ENCODE measurements around the gene IGHMBP2. TPM values are rescaled to one million over a fixed set of nuclear protein-coding genes. Genes with fewer than 3 reads are reported as not detected.

The IGHMBP2 gene
- total RNA-seq, 1 donor from 2014 or later, result 27.2 TPM

DNA sequence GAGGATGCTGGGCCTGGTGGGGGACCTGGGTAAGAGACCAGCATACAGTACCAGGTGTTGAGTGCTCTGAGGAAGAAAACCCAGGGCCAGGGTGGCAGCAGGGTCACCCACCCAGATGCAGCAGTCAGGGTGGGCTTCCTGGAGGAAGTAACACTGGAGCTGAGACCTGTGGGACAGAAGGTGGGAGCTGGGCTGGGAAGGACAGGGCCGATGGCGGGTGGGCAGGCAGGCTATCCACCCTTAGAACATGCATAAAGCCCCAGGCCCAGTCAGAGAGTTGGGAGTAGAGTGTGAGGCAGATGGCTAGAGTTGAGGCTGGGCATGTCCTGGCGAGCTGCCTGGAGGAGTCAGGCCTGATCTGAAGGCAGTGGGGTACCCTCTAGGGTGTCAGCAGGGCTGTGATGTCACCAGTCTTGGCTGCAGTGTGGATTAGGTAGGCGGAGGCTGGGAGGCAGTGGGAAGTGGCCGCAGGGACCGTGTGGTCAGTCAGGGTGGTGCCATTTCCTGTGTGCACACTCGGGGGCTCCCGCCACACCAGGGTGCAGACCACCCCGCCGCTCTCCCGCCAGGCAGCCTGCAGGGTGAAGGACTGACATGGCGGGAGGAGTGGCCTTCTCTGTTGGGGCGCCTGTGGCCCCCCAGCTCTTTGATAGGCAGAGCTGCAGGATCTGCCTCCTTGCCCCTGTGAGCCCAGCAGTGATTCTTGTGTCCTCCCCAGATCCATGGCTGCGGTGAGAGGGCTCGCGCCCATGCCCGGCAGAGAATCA lies 35.3 kb downstream of the IGHMBP2 start:
- intact Hi-C loops (cut with micrococcal nuclease), result no loop called here

DNA sequence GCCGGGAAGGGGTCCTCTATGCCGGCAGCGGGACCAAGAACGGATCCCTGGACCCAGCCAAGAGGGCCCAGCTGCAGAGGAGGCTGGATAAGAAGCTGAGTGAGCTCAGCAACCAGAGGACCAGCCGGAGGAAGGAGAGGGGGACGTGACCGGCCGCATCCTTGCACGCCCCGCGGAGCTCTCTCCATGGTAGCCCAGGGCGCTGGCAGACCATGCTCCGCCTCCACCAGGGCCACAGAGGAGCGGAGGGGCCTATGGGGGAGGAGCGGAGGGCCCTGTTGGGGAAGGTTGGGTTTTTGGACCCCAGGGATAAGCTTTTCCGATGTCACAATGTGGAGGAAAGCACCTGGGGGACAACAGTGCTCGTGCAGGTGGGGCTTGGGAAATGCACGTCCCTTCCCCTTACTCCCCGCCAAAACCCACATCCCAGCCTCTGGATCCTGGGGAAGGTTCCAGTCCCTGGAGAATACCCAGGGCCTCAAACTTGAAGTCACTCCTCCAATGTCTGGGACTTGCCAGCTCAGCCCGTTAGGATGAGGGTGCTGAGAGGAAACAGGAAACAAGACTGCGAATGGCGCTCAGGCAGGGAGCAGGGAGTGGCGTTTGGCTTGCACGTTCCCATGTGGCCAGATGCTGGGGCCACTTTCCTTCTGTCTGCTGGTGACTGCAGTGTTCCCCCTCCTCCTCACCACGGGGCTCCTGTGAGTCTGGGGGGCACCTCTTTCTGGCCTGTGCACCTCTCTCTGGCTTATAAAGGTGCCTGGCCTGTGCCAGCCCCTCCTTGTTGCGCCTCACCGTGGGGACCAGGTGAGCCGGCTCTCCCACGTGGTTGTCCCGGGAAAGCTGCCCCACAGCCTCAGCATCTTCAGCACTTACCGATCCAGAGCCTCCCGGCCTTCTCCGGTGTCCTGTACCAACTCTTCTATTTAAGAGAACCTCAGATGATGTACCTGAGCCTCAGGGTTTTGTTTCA lies 36.2 kb downstream of the IGHMBP2 start:
- intact Hi-C loops (cut with micrococcal nuclease), result no loop called here

DNA sequence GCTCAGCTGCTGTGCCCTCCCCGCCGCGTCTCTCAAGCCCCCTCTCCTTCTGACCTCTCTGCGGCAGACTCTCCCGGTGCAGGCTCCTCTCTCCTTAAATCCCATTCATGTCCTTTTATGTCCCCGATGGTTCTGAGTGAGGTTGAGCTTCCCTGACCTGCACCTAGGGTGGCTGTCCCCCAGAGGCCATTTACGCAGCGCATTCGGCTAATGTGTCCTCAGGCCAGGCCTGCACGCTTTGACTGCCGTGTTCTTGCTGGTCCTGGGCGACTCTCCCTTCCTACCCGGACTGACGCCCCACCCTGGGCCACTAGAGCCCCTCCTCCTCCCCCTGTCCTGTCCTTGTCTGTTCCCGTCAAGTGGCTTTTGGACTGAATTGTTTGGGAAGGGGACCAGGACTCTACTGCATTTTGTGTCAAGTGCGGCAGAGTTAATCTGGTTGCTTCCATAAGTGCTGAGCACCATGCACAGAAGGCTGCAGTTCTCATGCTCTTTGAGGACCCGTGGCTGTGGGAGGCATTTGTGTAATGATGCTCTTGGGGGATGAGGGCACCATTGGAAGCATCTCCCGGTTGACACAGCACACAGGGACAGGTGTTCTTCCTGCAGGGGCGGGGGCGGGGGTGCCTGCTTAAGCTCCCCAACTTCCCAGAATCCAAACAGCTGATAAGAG lies 37.1 kb downstream of the IGHMBP2 start:
- intact Hi-C loops (cut with micrococcal nuclease), result no loop called here

DNA sequence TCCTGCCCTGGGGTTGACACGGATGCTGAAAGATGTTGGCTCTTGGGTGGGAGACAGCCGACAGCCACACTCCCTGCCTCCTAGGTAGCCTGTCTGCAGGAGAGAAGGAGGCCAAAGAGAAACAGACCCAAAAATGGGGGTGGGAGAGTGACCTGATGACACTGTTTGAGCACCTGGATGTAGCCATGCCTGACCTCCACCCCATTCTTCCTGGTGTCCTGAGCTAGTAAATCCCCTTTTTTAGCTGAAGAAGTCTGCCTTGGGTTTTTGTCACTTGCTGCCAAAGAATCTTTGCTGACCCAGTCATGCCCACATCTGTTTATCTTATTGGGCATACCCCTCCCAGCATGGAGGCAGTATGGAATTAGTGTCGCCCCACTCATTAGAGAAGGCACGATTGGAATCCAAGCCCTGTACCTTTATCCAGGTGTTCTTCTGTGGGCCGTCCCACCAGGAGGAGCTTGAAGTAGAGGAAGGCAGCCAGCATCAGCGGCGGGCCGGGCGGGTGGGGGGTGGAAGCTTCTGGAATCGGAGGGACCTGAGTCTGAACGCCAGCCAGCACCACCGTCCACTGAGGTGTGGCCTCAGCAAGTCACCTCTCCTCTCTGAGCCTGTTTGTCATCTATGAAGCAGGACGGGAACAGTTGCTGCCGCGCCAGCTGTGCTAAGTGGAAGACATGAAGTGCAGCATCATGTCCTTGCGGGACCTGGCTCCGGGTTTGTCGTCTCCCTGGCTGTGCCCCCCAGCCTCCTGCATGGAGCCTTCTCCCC lies 37.8 kb downstream of the IGHMBP2 start:
- intact Hi-C loops (cut with micrococcal nuclease), result no loop called here

DNA sequence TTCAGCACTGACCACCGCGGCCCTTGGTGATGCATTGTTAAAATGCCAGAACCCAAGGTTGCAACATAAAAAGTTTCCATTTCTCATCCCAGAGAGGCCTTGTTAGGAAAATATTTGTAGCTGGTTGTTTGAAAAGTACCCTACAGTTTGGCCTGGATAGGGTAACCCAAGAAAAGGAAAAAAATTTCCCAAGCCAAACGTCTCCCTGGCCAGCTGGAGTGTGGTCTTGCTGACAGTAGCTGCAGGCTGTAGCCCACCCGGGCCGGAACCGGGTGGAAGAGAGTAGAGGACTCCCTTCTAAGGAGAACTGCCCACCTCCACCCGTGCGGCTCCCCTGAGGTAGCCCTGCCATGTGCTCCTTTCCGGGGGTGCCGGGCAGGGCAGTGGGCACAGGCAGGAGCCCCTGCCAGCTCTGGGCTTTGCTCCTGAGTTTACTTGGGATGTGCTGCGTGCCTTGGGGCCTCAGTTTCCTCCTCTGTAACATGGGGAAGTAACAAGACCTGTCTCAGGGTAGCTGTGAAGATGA lies 38.5 kb downstream of the IGHMBP2 start:
- intact Hi-C loops (cut with micrococcal nuclease), result no loop called here

DNA sequence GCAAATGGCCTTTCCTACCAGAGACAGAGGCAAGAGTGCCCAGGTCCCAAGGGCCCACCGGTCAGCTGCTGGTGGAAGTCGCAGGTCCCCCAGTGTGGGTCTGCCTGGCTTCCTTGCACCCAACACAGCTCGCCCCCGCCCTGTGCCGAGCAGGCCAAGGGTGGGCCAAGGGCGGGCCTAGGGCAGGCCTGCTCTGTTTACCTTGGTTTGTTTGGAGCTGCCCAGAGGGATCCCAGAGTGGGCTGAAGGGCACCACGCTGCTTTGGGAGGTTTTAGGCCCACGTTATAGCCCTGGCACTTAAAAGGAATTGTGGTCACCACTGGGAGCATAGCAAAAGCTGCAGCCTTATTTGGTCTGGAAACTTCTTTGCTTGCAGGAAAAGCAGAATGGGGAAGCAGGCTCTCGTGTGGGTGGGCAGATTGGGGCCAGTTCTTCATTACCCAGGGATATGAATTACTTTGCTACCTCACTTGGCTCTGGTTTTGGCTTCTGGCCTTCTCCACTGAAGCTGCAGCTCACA lies 39.1 kb downstream of the IGHMBP2 start:
- intact Hi-C loops (cut with micrococcal nuclease), result no loop called here

DNA sequence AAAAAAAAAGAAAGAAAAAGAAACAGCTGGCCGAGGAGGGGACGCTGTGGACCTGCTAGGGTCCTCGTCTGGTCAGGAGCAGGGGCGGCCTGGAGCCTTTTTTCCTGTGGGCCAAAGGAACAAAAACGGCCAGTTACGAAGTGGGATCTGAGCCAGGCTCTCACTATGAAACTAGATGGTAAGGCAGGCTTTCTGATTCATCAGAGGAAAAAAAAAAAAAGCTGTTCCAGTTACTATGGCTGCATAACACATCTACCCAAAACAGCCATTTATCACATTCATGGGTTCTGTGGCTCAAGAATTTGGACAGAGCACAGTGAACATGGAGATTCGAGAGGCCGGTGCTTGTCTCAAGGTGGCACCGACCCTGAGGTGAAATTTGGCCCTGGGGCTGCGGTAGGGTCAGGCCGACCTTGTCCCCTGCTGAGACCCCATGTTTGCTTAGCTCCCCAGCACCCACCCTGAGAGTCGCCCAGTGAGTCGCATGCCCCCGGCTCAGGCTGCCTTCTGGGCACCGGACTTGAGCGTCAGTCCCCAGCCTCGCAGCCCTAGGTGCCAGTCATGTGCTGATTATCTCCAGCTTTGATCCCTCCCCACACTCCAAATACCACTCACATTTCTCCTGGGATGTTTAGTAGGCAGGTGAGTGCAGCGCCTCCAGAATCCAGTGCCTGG lies 42.9 kb downstream of the IGHMBP2 start:
- intact Hi-C loops (cut with micrococcal nuclease), result no loop called here

DNA sequence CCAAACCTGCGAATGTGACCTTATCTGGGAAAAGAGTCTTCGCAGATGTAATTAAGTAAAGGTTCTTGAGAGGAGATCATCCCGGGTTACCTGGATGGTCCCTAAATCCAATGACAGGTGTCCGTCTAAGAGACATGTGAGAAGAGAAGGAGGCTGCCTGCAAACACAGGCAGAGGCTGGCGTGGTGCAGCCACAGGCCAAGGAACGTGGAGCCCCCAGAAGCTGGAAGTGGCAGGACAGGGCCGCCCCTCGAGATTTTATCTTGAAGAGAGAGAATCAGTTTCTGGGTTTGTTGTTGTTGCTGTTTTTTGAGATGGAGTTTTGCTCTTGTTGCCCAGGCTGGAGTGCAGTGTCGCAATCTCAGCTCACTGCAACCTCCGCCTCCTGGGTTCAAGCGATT lies 43.5 kb downstream of the IGHMBP2 start:
- intact Hi-C loops (cut with micrococcal nuclease), result no loop called here

DNA sequence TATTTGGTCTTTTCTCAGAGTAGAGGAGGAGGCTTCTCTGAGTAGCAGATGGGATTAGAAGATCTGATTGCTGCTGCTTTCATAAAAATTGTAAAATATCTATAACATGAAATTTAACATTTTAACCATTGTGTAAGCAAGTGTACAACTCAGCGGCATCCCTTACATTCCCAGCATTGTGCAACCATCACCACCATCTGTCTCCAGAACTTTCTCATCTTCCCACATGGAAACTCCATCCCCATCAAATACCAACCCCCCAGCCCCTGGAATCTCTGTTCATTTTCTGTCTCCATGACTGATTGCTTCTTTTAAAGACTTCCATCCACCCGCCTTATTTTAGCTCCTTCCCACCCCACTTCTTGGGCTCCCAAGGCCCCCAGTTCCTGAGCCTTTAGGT lies 44.8 kb downstream of the IGHMBP2 start:
- intact Hi-C loops (cut with micrococcal nuclease), result no loop called here

DNA sequence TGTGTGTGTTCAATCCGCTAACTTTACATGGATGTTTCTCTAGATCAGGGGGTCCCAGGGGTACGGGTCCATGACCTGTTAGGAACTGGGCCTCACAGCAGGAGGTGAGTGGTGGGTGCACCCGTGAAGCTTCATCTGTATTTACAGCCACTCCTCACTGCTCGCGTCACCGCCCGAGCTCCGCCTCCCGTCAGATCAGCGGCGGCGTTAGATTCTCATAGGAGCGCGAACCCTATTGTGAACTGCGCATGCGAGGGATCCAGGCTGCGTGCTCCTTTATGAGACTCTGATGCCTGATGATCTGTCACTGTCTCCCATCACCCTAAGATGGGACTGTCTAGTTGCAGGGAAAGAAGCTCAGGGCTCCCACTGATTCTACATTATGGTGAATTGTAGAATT lies 45.2 kb downstream of the IGHMBP2 start:
- intact Hi-C loops (cut with micrococcal nuclease), result no loop called here

DNA sequence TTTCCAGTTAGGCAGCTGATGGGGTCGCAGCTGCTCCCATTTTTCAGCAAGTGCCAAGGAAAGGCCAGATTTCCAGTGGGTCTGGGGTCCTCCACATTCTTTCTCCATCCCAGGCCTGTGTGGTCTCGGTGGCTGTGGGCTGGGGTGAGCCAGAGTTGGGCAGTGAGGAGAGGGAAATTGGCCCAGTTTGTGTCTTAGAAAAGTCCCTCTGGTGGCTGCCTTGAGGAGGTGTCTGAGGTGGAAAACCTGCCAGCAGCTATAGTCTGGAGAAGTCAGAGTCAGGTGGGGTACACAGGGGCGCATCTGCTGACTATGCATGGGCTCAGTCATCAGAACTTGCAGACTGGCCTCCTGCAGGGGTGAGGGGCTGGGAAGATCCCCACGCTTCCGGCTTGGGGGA lies 46.6 kb downstream of the IGHMBP2 start:
- intact Hi-C loops (cut with micrococcal nuclease), result no loop called here

DNA sequence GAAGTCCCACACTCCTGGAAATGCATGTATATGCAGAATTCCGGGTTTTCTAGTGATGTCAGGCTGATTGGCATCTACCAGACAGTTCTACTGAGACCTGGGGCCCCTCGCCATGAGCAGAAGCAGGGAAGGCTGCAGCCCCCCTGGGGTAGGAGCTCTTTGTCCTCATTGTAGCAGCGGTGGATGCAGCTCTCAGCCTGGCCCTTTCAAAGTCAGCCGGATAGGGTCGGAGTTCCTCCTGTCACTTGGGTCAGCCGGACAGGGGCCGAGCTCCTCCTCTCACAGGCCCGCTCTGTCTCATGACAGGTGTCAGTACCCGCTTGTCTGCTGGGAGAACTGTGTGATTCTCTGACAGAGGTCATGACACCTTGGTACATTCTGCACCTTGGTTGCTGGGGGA lies 47.1 kb downstream of the IGHMBP2 start:
- intact Hi-C loops (cut with micrococcal nuclease), result no loop called here

DNA sequence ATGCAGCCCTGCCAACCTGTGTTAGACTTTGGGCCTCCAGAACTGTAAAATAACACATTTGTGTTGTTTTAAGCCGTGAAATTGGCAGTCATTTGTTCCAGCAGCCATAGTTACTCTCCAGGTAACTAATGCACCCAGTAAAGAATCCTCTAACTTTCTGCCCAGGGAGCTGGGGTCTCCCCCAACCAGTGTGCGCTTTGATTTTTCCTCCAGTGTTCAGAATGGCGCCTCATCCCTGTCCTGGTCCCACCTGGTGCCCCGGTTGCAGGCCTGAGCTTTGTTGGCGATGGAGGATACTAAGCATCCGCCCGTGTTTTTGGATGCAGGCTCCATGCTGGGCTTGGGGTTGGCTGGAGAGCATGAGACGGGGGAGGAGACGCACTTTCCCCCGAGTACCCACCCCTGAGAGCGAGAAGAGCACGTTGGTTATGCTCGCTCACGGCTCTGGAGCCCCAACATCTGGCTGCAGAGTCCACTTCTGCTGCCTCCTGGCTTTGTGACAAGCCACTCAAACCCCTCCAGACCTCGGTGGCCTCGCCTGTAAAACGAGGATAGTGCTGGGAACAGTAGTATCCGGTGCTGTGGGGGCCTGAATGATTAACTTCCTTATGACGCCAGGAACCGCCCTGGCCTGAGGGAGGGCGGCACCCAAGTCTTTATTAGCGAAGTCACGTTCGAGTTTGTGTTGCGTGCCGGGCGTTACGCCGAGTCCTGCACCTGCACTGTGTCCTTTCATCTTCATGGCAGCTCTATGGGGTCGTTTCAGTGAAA lies 51.3 kb downstream of the IGHMBP2 start:
- intact Hi-C loops (cut with micrococcal nuclease), result no loop called here

DNA sequence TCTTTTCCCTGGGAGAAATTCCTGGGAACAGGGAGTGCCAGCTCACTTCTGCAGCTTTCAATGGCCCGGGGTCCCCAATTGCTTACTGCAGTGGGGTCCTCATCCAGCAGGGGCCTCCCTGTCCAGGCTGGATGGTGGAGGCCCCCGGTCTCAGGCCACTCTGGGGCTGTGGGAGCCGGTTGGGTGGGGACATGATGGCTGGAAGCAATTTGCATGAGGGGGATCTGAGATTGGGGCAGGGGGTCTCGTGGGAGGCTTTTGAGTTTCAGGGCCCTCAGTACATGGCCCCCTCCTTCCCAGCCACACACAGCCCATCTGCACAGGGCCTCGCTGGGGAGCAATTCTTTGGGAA lies 51.9 kb downstream of the IGHMBP2 start:
- intact Hi-C loops (cut with micrococcal nuclease), result no loop called here

DNA sequence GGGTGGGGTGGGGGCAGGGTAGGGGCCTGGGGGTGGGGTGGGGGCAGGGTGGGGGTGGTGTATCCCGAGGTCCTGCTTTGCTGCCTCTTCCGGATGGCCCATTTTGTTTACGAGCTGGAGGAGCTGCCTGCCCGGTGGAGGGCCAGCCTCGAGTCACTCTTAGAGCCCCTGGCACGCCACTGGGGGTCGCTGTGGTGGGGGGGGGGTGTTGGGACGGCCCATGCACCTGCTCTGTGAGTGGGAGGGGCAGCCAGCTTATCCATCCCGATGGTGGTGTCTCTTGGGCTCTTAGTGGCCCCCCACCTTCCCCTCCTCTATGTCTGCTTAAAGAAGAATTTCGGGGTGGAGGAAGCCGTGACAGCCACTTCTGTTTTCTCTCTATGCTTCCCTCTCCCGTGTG lies 52.5 kb downstream of the IGHMBP2 start:
- intact Hi-C loops (cut with micrococcal nuclease), result no loop called here

DNA sequence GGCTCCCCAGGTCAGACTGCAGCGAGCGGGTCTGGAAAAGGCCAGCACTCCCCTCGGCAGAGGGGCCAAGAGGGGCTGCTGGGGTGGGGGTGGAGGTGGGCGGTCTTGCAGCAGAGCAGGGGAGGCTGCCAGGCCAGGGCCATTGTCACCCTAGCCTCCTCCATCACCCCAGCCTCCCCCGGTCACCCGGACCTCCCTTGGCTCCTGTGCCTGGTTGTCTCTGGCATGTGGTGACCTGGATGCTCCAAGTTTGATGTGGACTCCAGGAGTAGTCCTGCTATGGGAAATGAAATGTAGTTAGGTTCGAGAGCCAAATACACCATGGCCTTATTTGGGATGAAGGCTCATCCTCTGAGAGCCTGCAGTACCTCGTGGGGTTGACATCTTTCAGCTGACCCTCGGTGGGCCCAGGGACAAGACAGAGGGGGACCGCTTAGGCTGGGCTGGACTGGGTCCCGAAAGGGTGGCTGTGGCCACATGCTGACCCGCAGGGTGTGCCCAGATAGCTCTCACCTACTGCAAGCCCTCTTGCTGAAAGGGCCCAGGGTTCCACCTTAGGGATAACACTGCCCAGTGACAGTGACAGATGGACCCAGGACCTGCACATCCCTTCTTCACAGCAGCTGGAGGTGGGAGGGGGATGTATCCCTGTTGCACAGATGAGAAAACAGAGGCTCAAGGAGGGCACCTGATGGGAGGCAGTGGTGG lies 53.0 kb downstream of the IGHMBP2 start:
- intact Hi-C loops (cut with micrococcal nuclease), result no loop called here

DNA sequence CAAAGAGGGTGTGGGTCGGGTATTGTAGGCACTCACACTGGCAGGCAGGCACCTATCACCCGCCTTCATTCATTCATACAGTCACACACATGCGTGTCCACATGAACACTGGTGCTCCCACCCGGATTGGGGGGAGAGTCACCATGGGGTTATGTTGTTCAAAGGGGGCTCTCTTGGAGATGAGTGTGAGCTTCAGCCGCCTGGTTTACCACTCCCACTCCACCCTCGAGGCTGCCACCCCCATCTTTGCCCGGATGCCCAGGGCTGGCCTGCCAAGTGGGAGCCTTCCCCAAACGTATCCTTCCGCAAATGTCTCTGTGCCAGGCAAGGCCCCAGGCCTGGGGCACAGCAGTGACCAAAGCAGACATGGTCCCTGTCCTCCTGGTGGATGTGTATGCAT lies 54.5 kb downstream of the IGHMBP2 start:
- intact Hi-C loops (cut with micrococcal nuclease), result no loop called here

DNA sequence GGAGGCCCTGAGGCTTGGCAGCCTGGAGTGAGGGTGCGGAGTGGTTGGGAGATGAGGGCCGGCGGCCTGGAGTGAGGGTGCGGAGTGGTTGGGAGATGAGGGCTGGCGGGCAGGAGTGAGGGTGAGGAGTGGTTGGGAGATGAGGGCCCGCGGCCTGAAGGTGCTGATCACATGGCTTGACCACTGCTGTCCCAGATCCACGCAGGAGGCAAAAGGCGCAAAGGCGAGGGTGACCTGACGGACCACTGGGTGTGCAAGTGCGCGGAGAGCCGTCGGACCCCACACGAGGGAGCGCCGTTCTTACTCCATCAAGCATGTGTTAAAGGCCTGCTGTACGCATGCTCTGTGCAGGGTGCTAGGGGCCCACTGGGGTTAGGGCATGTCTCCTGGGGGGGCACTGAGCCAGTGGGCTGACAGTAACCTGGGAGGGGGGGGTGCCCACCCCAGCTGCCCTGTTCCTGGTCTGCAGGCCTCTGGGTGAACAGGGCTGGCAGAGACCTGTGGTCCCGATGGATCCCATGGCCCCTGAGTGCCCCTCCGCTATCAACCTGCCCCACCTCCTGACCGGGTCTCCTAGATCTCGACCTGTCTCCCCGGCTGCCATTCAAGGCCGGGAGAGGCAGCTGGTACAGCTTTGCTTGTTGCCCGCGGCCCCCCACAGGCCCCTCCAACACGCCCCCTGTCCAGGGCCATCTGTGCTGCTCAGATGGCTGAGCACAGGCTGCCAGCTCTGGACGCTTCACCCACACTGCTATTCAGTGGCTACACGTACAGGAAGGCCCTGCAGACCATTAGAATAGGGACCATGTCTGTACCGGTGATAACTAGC lies 56.0 kb downstream of the IGHMBP2 start:
- intact Hi-C loops (cut with micrococcal nuclease), result no loop called here
